Measurements from ENCODE around the gene MAP2K3.

Gene MAP2K3

DNA sequence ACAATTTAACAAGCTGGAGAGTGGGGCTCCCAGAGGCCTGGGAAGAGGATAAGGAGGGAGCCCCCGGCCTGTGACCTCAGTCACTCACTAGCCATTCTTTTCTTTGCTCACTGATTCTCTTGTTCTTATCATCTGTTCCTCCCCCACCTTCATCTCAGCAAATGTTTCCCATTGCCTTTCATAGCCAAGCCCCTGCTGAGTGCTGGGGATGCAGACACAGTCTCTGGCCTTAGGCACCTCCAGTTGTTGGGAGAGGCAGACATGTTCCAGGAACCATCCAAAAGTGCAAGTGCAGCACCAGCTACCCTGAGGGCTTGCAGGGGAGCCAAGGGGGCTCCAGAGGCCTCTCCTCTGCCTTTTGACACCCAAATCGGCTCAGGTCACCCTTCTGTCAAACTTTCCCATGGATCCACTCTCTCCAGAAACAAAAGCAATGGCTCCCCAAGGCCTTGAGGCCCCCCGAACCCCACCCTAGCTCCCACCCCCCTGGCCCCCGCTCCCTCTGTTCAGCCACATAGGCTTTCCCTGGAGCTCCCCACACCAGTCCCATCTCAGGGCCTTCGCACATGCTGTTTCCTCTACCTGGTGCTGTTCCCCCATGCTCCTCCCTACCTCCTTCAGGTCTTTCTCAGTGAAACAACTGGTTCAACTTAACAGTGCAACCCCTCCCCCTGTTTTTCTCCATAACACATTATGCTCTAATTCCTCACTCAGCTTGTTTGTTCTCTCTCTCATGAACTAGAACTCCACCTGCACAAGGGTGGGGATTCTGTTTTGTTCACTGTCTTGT is 76.7 kb downstream of the MAP2K3 start:
- no peaks in the 10 kb centered on the region for H3K9me3 ChIP-seq (ENCODE audit: control insufficient read depth in 2 of 2, low read length in 2 of 2)
- peaks cover 0 to 5% of the 10 kb centered on the region in 2 donors for H3K4me1 ChIP-seq (ENCODE audit: control insufficient read depth in 2 of 2, insufficient read depth in 2 of 2, low read length in 2 of 2)
- no peaks in the 10 kb centered on the region for H3K36me3 ChIP-seq (ENCODE audit: control insufficient read depth in 2 of 2, insufficient read depth in 2 of 2, low read length in 2 of 2)
- no peak overlapping the region for H3K27ac ChIP-seq (ENCODE audit: low read depth in 2 of 2, low read length in 2 of 2)
- no peak overlapping the region for H3K4me3 ChIP-seq (ENCODE audit: low read length in 2 of 2)
- H3K27me3 ChIP-seq (ENCODE audit: control insufficient read depth in 2 of 2, insufficient read depth in 2 of 2, low read length in 2 of 2): no peaks in the 10 kb centered on the region
- H3K9ac ChIP-seq (ENCODE audit: low read depth in 1 of 2, low read length in 2 of 2): no peak overlapping the region

DNA sequence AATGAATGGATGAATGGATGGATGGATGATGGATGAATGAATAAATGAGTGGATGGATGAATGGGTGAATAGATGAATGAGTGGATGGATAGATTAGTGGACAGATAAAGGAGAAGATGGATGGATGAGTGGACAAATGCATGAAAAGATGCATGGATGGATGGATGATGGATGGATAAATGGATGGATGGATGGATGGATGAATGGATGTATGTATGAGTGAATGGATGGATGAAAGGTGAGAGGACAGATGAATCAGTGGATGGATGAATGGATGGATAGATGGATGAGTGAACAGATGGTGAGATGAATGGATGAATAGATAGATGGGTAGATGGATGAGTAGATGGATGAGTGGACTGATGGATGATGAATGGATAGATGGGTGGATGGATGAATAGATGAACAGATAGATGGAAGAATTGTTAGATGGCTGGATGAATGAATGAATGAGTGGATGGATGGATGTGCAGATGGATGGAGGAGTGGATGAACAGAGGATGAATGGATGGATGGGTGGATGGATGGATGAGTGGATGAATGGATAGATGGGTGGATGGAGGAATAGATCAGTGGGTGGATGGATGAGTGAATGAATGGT is 77.9 kb downstream of the MAP2K3 start:
- Histone ChIP-seq H3K9me3 (ENCODE audit: control insufficient read depth in 2 of 2, low read length in 2 of 2) (no peaks in the 10 kb centered on the region), H3K27ac (ENCODE audit: low read depth in 2 of 2, low read length in 2 of 2) (no peak overlapping the region), H3K4me1 (ENCODE audit: control insufficient read depth in 2 of 2, insufficient read depth in 2 of 2, low read length in 2 of 2) (peaks cover 0 to 5% of the 10 kb centered on the region in 2 donors), H3K4me3 (ENCODE audit: low read length in 2 of 2) (no peak overlapping the region), H3K9ac (ENCODE audit: low read depth in 1 of 2, low read length in 2 of 2) (no peak overlapping the region), H3K27me3 (ENCODE audit: control insufficient read depth in 2 of 2, insufficient read depth in 2 of 2, low read length in 2 of 2) (peaks cover 0 to 3% of the 10 kb centered on the region in 2 donors), H3K36me3 (ENCODE audit: control insufficient read depth in 2 of 2, insufficient read depth in 2 of 2, low read length in 2 of 2) (no peaks in the 10 kb centered on the region)

DNA sequence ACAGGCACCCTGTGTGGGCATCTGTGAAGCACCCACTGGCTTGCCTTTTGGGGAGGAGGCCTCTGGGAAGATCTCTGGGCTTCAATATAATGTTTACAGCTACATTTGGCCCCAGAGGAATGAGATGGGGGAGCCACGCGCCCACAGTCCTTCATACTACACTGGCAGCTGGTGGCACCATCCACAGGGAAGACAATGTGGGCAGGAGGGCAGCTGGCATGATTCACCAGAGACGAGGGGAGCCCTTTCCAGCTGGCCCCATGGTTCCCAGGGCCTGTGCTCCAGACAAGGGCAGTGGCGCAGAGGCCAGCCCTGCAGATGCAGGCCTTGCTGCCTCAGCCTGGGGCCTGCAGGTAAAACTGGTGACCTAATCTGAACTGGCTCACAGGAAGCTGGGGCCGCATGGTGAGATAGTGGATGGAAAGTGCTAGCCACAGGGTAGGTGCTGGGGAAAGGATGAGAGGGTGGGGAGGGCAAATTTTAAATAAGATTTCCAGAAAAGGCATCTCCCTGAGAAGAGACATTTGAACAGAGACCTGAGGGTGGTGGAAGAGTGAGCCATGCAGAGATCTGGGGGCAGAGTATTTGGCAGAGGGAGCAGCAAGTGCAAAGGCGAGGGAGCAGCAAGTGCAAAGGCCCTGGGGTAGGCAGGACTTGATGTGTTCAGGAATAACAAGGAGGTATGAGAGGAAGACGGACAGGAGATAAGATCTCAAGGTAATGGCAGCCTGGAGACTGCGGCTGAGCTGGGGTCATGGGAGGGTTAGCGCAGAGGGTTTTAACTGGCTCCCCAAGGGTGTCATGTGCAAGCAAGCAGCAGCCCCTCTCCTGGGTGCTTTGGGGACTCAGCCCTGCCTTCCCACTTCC is 79.5 kb downstream of the MAP2K3 start:
- Histone ChIP-seq H3K4me3 (ENCODE audit: low read length in 2 of 2) (no peak overlapping the region), H3K9ac (ENCODE audit: low read depth in 1 of 2, low read length in 2 of 2) (no peak overlapping the region), H3K27me3 (ENCODE audit: control insufficient read depth in 2 of 2, insufficient read depth in 2 of 2, low read length in 2 of 2) (peaks cover 0 to 4% of the 10 kb centered on the region in 2 donors), H3K4me1 (ENCODE audit: control insufficient read depth in 2 of 2, insufficient read depth in 2 of 2, low read length in 2 of 2) (peaks cover 0 to 5% of the 10 kb centered on the region in 2 donors), H3K36me3 (ENCODE audit: control insufficient read depth in 2 of 2, insufficient read depth in 2 of 2, low read length in 2 of 2) (no peaks in the 10 kb centered on the region), H3K9me3 (ENCODE audit: control insufficient read depth in 2 of 2, low read length in 2 of 2) (no peaks in the 10 kb centered on the region), H3K27ac (ENCODE audit: low read depth in 2 of 2, low read length in 2 of 2) (no peak overlapping the region)
